Spinal cord (tissue), 10 donors: ENCODE measurements around the gene ADGRL3. TPM values are rescaled to one million over a fixed set of nuclear protein-coding genes. Genes with fewer than 3 reads are reported as not detected.

Experiments used
- DNase-seq, 6 donors: peaks; one replicate each; pipeline versions ENCODE4 v3.0.0 to v3.0.0-alpha.2; 2013 to 2015; ENCODE audit warnings: low spot score in 6 of 6, low read depth in 4 of 6
- H3K27ac ChIP-seq: one replicate; pipeline ENCODE4 v1.5.1; 2013; ENCODE audit warnings: low read depth, low read length, control low read depth
- H3K27me3 ChIP-seq: one replicate; pipeline ENCODE4 v1.6.1; 2013; ENCODE audit warnings: low read length; ENCODE audit not compliant: control insufficient read depth, insufficient read depth
- H3K36me3 ChIP-seq: one replicate; pipeline ENCODE4 v1.6.1; 2013; ENCODE audit warnings: low read length; ENCODE audit not compliant: control insufficient read depth, insufficient read depth
- H3K4me1 ChIP-seq: one replicate; pipeline ENCODE4 v1.6.1; 2013; ENCODE audit warnings: low read length; ENCODE audit not compliant: control insufficient read depth, insufficient read depth
- H3K4me3 ChIP-seq: one replicate; pipeline ENCODE4 v1.5.1; 2013; ENCODE audit warnings: low read depth, low read length, control low read depth
- H3K9me3 ChIP-seq: one replicate; pipeline ENCODE4 v1.6.1; 2013; ENCODE audit warnings: low read length; ENCODE audit not compliant: control insufficient read depth, insufficient read depth
- WGBS: methylation state at CpG from one replicate; pipeline ENCODE4 v1.1.5; 2013; ENCODE audit warnings: missing lambda C conversion rate; ENCODE audit not compliant: insufficient coverage; 5-methylcytosine and 5-hydroxymethylcytosine counted together
- polyA plus RNA-seq, 2 donors: library from polyadenylated mRNA; unstranded; fragments of 120-200 nt; gene quantifications; one replicate each; pipeline ENCODE4 v1.2.1, GENCODE V29; 2013; ENCODE audit not compliant: insufficient read length in 2 of 2
- total RNA-seq, 2 donors: library from RNA; depleted of rRNA in 1 of 2; stranded (reverse); fragments of 120-200 nt in 1 of 2; fragments of >200 nt in 1 of 2; gene quantifications; one replicate each; pipeline versions ENCODE4 v1.2.3 to v1.2.4, GENCODE V29; 2013 to 2014
- donor health status: healthy.

ADGRL3 gene
- total and polyA plus RNA-seq, 4 donors, result 76.2 to 220 (median 114) TPM

DNA sequence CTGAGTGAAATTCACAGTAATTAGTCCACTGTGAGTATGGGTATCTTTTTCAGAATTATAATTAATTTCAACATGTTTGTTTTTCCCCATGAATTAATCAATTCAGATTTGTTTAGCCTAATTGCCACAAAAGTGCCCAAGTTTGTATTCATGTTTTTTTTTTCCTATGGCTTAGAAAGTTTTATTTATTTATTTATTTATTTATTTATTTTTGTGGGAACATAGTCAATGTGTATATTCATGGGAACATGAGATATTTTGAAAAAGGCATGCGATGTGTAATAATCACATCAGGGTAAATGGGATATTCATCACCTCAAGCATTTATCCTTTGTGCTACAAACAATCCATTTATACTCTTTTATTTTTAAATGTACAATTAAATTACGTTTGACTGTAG is 475.3 kb downstream of the ADGRL3 start:
- DNase-seq, result no peak
- Histone ChIP-seq H3K27ac (no peak overlapping the region), H3K4me3 (no peak overlapping the region), H3K9me3 (peaks cover under 1% of the 10 kb centered on the region), H3K4me1 (no peaks in the 10 kb centered on the region), H3K36me3 (no peaks in the 10 kb centered on the region), H3K27me3 (no peaks in the 10 kb centered on the region)
- WGBS, result 83% methylated on average over 1 of the region's 2 CpGs

DNA sequence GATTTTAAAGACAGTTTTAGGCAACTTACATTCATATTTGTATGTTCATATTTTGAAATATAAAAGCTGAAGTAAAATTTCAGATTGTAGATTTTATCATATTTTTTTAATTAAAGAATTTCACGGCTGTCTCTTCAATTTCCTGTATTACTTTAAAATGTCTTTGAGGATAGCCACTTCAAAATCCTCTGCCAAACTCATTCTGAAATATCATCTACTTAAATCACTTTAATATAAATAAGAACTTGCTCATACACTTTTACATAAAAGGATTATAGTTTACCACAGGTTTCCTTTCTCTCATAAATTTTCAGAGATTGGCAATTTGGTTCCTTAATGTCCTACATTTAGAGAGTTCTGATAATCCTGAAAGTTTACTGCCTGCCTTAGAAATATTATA is 478.2 kb downstream of the ADGRL3 start:
- H3K27me3 ChIP-seq, result no peaks in the 10 kb centered on the region
- H3K36me3 ChIP-seq, result no peaks in the 10 kb centered on the region
- H3K27ac ChIP-seq, result no peak overlapping the region
- no peak for DNase-seq
- WGBS, result no CpG with 5 or more reads among the region's 1 CpG
- H3K4me1 ChIP-seq, result no peaks in the 10 kb centered on the region
- H3K4me3 ChIP-seq, result no peak overlapping the region
- no peaks in the 10 kb centered on the region for H3K9me3 ChIP-seq

DNA sequence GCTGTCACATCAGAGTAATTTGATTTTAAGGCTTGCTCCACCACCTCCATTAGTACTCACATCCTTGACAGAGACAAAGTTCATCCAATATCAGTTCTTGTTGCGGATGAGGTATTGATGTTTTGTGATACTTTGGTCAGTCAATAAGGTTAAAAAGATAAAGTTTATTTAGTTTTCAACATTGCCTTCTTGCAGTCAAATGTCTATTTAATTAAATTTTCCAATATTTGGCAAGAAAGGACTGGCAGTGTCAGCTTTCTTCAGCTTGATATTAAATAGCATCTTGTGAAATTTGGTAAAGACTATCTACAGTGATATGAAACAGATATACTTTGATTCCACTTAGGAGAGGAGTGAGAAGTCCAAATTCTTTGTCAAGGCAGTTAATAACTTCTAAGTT is 493.4 kb downstream of the ADGRL3 start:
- WGBS, result no CpG with 5 or more reads among the region's 1 CpG
- no peaks in the 10 kb centered on the region for H3K4me1 ChIP-seq
- no peak overlapping the region for H3K4me3 ChIP-seq
- no peak for DNase-seq
- no peaks in the 10 kb centered on the region for H3K9me3 ChIP-seq
- H3K27me3 ChIP-seq, result no peaks in the 10 kb centered on the region
- H3K36me3 ChIP-seq, result no peaks in the 10 kb centered on the region
- H3K27ac ChIP-seq, result no peak overlapping the region

DNA sequence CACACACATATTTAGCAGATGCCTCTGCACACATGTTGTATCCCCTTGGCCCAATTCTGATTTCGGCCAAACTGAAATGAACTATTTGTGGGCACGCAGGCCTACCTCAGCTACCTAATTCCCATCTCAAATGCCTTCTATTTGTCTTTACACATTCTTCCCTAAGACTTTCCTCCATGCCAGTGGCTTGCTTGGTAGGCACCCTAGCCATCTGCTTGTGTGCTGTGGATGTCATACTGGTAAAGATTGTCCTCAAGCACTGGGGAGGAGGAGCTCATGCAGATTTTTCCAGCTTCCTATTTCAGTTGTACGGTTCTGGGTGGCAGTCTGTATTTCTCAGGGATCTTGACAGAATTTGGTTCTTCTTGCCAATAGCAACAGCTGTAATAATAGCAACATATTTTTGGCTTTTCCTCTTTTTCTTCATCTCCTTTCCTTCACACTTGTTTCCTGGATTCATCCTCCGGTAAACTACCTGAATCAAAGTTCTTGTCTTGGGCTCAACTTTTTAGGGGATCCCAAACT is 514.3 kb downstream of the ADGRL3 start:
- 100% methylated on average over 2 of the region's 4 CpGs for WGBS
- Histone ChIP-seq H3K36me3 (no peaks in the 10 kb centered on the region), H3K27ac (no peak overlapping the region), H3K4me1 (no peaks in the 10 kb centered on the region), H3K4me3 (no peak overlapping the region), H3K9me3 (no peaks in the 10 kb centered on the region), H3K27me3 (no peaks in the 10 kb centered on the region)
- DNase-seq, result no peak

DNA sequence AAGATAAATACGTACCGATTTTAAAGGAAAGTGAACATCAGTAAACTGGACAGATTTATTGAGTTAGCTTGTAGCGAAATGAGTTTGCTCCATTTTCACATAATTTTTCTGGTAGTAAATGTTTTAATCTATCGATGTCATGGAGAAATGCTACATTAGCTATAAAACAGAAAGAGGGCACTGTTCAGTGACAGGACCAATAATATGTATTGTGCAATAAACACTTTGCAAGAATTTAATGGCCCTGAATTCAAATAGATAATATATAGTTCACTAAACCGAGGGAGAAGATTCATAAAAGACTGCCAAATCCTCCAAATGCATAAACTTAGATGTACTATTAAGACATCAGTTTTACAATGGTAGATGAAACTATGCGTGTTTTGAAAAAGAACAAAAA is 516.3 kb downstream of the ADGRL3 start:
- WGBS, result no CpG with 5 or more reads among the region's 6 CpGs

DNA sequence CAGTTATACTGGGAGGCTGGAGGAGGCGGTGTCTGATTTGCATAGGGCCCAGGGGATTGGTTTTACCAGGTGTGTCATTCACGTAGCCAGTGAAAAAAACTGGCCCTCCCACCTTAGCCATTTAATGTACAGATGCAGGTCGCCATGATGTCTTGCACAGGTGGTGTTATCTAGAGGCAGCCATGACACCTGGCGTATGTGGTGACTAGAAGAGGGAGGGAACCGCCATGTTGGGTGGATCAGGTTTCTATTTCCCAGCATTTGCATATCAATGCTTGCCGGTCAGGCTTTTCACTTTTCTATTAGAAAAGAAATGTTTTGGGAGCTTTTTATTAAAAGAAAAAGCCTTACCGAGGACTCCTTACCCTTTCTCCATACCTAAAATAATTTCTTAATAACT is 523.4 kb downstream of the ADGRL3 start:
- Histone ChIP-seq H3K9me3 (no peaks in the 10 kb centered on the region), H3K27me3 (no peaks in the 10 kb centered on the region), H3K4me1 (no peaks in the 10 kb centered on the region), H3K27ac (no peak overlapping the region), H3K36me3 (no peaks in the 10 kb centered on the region), H3K4me3 (no peak overlapping the region)
- DNase-seq, result no peak
- WGBS, result 100% methylated on average over 2 of the region's 7 CpGs

More for the DNA sequence above, 516.3 kb downstream of the ADGRL3 start:
- Histone ChIP-seq H3K36me3 (no peaks in the 10 kb centered on the region), H3K27me3 (no peaks in the 10 kb centered on the region), H3K4me1 (no peaks in the 10 kb centered on the region), H3K27ac (no peak overlapping the region), H3K9me3 (no peaks in the 10 kb centered on the region), H3K4me3 (no peak overlapping the region)
- peak in 1 of 6 donors; percentile 36 for DNase-seq

DNA sequence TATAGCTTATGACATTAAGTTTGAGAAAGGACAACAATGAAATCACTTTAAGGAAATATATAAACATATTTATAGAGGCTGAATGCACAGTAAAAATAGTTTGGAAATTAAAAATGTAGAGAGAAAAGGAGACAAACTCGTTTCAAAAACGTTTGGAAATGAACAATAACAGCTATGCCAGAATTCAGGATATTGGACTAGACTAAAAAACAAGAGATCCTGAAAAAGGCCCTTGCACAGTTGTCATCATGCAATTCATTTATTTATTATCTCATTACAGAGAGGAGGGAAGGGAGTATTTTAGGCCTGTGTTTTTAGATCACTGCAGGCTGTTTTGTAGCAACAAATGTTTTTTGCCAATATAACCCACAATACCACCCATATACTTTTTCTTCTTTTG is 527.2 kb downstream of the ADGRL3 start:
- Histone ChIP-seq H3K36me3 (no peaks in the 10 kb centered on the region), H3K4me1 (no peaks in the 10 kb centered on the region), H3K27me3 (no peaks in the 10 kb centered on the region), H3K27ac (no peak overlapping the region), H3K9me3 (no peaks in the 10 kb centered on the region), H3K4me3 (no peak overlapping the region)
- WGBS, result no CpG with 5 or more reads among the region's 2 CpGs
- no peak for DNase-seq

DNA sequence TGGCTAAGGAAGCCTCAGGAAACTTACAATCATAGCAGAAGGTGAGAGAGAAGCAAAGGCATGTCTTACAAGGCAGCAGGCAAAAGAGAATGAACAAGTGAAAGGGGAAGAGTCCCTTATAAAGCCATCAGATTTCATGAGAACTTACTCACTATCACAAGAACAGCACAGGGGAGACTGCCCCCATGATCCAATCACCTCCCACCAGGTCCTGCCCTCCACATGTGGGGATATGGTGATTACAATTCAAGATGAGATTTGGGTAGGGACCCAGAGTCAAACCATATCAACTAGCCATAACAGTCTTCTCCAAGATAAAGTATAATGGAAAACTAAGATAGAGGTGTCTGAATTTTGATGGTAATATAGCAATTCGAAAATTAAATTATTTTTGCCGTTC is 534.3 kb downstream of the ADGRL3 start:
- Histone ChIP-seq H3K4me3 (no peak overlapping the region), H3K9me3 (no peaks in the 10 kb centered on the region), H3K4me1 (no peaks in the 10 kb centered on the region), H3K36me3 (no peaks in the 10 kb centered on the region), H3K27ac (no peak overlapping the region), H3K27me3 (no peaks in the 10 kb centered on the region)
- no CpG with 5 or more reads among the region's 2 CpGs for WGBS
- DNase-seq, result no peak

DNA sequence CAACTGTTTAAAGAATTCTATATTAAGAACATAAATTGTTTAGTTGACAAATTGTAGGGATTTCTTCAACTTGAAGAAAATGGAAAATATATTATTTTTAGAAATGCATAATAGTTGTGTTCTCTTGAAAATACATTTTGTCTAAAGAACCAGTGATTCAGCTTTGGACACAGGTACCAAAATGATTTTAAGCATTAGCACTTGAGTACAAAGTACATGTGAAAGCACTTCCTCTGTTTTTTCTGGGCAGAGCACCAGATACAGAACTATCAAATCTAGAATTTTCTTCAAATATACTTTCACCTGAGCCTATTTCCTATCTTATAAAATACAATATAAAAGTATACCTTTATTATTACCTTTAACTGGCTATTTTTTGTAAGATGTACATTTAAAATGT is 539.8 kb downstream of the ADGRL3 start:
- H3K27me3 ChIP-seq, result no peaks in the 10 kb centered on the region
- H3K36me3 ChIP-seq, result no peaks in the 10 kb centered on the region
- H3K4me1 ChIP-seq, result no peaks in the 10 kb centered on the region
- no peaks in the 10 kb centered on the region for H3K9me3 ChIP-seq
- DNase-seq, result no peak
- H3K4me3 ChIP-seq, result no peak overlapping the region
- H3K27ac ChIP-seq, result no peak overlapping the region

DNA sequence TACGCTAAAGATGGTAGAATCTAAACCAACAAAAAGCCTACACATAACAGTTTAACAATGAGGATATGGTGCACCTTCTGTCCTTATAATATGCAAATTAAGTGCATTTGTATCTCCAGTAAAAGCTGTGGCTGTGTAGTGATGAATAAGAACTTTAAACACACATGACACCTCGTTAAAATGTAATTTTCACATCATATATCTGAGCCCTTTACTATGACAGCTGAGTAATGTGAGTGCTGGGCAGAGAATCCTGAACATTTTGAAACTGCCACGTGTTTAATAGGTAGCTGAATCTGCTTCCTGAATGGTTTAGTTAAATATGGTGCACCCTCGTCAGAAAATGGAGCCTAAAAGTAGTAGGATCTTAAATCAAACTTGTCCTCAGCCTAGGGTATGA is 540.8 kb downstream of the ADGRL3 start:
- Histone ChIP-seq H3K27ac (peak overlapping the region; percentile 21), H3K4me3 (no peak overlapping the region), H3K4me1 (no peaks in the 10 kb centered on the region), H3K36me3 (no peaks in the 10 kb centered on the region), H3K9me3 (no peaks in the 10 kb centered on the region), H3K27me3 (no peaks in the 10 kb centered on the region)
- DNase-seq, result peak in 3 of 6 donors; percentile 5 to 51 (median 21)
- no CpG with 5 or more reads among the region's 4 CpGs for WGBS
